Esophagus muscularis mucosa (tissue), 3 donors: ENCODE results near the gene KRT15.

ENCODE experiments used
- EP300 ChIP-seq: sonication (generic); formaldehyde crosslinking; IDR thresholded peaks from one replicate; pipeline ENCODE4 v1.6.1; 2017; ENCODE audit warnings: antibody characterized with exemption
- TF ChIP-seq, protein P1 (sequence below), 3 experiments: fragments of 200-600 bp in 2 of 3; fragments of 450-650 bp in 1 of 3; sonication (generic) in 2 of 3; IDR thresholded peaks; one replicate each; pipeline ENCODE4 v1.5.1; 2017 to 2019; ENCODE audit warnings: antibody characterized with exemption in 3 of 3, mild to moderate bottlenecking in 2 of 3, moderate library complexity in 1 of 3

- no peak for TF ChIP-seq EP300
- TF ChIP-seq, protein P1, sequence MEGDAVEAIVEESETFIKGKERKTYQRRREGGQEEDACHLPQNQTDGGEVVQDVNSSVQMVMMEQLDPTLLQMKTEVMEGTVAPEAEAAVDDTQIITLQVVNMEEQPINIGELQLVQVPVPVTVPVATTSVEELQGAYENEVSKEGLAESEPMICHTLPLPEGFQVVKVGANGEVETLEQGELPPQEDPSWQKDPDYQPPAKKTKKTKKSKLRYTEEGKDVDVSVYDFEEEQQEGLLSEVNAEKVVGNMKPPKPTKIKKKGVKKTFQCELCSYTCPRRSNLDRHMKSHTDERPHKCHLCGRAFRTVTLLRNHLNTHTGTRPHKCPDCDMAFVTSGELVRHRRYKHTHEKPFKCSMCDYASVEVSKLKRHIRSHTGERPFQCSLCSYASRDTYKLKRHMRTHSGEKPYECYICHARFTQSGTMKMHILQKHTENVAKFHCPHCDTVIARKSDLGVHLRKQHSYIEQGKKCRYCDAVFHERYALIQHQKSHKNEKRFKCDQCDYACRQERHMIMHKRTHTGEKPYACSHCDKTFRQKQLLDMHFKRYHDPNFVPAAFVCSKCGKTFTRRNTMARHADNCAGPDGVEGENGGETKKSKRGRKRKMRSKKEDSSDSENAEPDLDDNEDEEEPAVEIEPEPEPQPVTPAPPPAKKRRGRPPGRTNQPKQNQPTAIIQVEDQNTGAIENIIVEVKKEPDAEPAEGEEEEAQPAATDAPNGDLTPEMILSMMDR (IDR thresholded peaks at IDR 0.05) = no peak
These were observed 40.5 kb downstream of the KRT15 start for GRCh38 chr17:41478237-41478636.
